GM21723 (cell line): ENCODE measurements around the gene AOX1.
"Not testable (repeated sequence)": the region's sequence is repeated elsewhere in the genome, so short reads cannot be mapped to it uniquely, and the experiment has no call there.

Experiments
- ATAC-seq: cut with Tn5 transposase; IDR thresholded peaks from one replicate; pipeline ENCODE4 v1.9.1; 2021; ENCODE audit warnings: mild to moderate bottlenecking, moderate library complexity; ENCODE audit not compliant: unreplicated experiment

The AOX1 gene

DNA sequence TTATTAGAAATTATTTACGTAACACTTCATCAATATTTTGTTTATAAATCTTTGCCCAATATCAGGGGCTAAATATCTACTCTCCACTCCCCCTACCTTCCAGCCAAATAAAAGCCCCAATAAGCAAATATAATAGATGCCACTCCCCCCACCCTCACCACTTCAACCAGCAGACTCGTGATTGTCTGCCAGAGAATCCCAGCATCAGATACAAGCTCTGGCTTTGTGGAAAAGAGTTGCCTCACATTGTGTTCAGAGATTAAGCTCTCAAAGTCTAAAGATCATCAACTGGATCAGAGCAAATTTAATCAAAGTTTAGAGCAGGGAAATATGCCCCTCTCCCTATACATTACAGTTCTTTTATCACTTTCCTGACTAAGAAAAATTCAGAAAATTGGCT is 39.5 kb downstream of the AOX1 start:
- ATAC-seq, result no peak

- ATAC-seq, result no peak
Observed at GRCh38 chr2:200625958-200626363, 40.1 kb downstream of the AOX1 start.

- ATAC-seq, result no peak
Observed at GRCh38 chr2:200627110-200627770, 41.4 kb downstream of the AOX1 start.

DNA sequence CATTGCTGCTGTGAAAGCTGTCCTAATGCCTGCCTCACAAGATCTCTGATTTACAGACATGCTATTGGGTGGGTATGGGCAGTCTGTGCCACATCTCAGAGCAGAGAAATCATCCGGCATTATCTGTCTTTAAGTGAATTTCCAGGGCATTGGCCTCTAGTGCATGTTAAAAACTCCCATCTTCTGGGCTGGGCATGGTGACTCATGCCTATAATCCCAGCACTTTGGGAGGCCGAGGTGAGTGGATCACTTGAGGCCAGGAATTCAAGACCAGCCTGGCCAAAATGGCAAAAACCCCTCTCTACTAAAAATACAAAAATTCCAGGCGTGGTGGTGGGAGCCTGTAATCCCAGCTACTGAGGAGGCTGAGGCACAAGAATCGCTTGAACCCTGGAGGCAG is 42.6 kb downstream of the AOX1 start:
- ATAC-seq, result not testable (repeated sequence)

DNA sequence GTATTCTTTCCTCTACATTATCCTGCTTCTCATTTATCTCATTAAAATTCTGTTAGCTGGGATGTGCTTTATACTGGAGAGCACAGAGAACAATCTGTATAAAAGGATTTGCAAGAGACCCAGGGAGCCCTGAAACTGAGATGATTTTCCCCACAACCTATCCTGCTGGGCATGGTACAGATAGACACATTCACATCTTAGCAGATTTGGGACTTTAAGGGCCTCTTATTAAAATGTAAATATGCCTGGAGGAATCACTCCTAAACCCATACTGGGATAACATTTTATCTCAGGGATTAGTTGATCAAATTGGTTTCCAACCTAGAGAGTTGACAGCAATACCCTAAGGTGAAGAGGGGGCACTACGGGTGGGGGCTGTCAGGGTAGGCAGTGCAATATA is 45.5 kb downstream of the AOX1 start:
- no peak for ATAC-seq

DNA sequence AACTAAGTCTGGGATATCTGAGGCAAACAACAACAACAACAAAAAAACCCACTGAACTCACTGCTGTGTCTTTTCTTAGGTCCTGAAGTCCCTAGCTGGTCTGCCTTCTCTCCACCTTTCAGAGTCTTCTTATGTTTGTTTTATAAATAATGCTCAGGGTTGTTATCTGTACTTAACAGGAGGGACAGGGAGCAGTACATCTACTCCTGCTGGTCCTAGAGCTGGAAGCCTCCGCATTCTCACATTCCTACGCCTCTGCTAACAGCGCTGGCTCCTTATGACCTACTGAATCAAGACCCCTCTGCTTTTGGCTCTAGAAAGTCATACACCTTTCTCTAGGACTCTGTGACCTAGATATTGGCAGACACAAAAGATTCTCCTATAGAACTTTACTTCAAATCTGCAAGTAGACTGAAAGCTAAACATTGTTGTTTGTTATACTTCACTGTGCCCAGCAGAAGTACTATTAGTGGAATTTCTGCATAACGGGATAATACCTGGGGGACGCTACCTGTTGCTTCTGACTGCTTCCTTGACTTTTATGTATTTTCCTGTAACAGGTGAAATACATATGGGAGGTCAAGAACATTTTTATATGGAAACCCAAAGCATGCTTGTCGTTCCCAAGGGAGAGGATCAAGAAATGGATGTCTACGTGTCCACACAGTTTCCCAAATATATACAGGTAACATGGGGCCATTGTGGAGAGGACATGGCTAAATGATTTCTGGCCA is 48.6 kb downstream of the AOX1 start:
- ATAC-seq, result no peak

GRCh38 chr2:200635251-200635650 is 49.4 kb downstream of the AOX1 start:
- ATAC-seq, result no peak

- no peak for ATAC-seq
Observed at GRCh38 chr2:200637901-200638300, 52.1 kb downstream of the AOX1 start.

GRCh38 chr2:200640176-200640575 is 54.4 kb downstream of the AOX1 start:
- ATAC-seq, result no peak

- no peak for ATAC-seq
Observed at GRCh38 chr2:200640901-200641300, 55.1 kb downstream of the AOX1 start.

DNA sequence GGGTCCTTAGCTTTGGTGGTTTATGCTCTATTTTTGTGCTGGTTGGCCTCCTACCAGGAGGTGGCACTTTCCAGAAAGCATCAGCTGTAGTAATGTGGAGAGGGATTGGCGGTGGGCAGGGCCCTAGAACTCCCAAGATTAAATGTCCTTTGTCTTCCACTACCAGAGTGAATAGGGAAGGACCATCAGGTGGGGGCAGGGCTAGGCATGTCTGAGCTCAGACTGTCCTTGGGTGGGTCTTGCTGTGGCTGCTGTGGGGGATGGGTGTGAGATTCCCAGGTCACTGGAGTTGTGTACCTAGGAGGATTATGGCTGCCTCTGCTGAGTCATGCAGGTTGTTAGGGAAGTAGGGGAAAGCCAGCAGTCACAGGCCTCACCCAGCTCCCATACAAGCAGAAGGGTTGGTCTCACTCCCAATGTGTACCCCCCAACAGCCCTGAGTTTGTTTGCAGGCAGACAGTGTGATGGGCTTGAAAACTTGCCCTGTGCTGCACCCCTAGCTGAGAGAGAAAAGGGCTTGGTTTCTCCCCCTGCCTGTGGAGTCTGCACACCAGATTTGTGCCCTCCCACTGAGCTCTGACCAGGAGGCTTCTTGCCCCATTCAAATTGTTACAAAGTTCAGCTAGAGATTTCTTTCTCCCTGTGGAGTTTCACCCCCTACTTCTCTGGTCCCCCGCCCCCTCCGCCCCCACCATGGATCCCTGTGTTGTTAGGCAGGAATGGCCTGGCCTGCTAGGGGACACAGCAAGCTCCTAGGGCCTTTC is 62.9 kb downstream of the AOX1 start:
- ATAC-seq, result not testable (repeated sequence)

GRCh38 chr2:200649724-200650123 is 63.9 kb downstream of the AOX1 start:
- no peak for ATAC-seq

- ATAC-seq, result no peak
Observed at GRCh38 chr2:200650195-200650594, 64.4 kb downstream of the AOX1 start.

DNA sequence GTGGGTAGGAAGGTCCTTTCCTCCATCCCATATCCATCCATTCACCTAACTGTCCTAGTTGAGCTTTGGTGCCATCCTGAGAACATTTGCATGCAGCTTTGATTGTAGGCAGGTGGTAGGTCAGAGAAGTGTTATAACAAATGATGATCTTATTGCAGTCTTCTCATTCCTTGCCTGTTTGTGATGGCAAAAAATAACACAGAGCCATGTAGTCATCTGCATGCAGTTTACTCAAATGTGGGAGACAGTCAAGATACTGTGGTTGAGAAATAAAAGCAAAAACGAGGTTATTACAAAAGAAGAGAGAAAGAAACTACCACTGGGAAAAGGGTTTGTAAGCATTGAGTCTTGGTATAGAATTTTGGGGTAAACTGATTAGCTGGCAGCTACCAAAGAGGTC is 66.3 kb downstream of the AOX1 start:
- no peak for ATAC-seq

- no peak for ATAC-seq
Observed at GRCh38 chr2:200653021-200653420, 67.2 kb downstream of the AOX1 start.

GRCh38 chr2:200654823-200655222 is 69.0 kb downstream of the AOX1 start:
- ATAC-seq, result no peak

- ATAC-seq, result no peak
Observed at GRCh38 chr2:200655918-200656580, 70.2 kb downstream of the AOX1 start.

DNA sequence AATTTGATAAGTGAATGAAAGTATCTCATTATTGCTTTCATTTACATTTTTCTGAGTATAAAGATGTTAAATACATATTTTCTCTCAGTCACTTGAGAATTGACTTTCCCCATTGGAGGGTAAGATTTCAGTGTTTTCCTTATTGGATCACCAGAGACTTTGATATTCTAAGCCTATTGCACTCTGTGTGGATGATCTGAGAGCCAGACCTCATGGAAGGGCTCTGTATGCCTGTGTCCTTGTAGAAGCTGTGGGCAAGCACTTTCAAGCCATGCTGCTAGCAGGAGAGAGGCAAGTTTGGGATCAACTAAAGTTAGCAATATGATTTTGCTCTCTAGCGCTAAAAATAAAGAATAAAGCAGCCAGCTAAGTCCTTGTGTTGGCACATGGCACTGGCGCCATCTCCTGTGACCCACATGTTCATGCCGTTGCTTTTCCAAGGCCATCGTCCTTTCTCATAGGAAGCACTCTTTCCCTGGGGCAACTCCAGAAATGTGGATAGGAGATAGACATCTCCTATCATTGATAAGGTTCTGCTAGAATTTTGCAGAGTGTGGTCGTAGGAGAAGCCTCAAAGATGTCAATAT is 72.6 kb downstream of the AOX1 start:
- no peak for ATAC-seq

- no peak for ATAC-seq
Observed at GRCh38 chr2:200659410-200659809, 73.6 kb downstream of the AOX1 start.

- no peak for ATAC-seq
Observed at GRCh38 chr2:200661477-200661876, 75.7 kb downstream of the AOX1 start.

DNA sequence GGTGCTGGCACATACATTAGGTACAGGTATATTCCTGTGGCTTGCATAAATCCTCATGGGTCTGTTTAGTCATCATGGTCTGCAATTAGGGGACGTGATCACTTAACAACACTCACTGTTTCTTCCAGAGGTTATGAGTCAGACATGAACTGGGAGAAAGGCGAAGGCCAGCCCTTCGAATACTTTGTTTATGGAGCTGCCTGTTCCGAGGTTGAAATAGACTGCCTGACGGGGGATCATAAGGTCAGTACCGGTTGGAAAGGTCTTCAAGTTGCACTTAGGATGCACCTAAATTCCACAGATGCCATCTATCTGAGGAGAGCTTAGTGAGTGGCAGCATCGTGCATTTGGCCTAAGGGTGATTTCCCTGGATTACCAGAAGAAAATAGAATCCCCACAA is 76.9 kb downstream of the AOX1 start:
- ATAC-seq, result no peak
